GM10248 (cell line): ENCODE measurements around the gene SYT3.

Source experiments
- CTCF ChIA-PET: fragments of 300-600 bp; sonication (Branson Sonifier 250); formaldehyde crosslinking; extraction: SDS; loops from one replicate; lab custom pipeline; 2021; ENCODE audit warnings: antibody characterized with exemption; lab: Yijun Ruan, JAX
- POLR2A ChIA-PET: fragments of 350-650 bp; sonication (Branson Sonifier 250); formaldehyde crosslinking; extraction: SDS; loops from one replicate; lab custom pipeline; 2020; ENCODE audit warnings: antibody characterized with exemption; lab: Yijun Ruan, JAX
- DNase-seq: peaks from one replicate; pipeline ENCODE4 v3.0.0; 2012; ENCODE audit errors: extremely low spot score
- CTCF ChIP-seq: IDR thresholded peaks from 2 replicates; pipeline ENCODE4 v1.5.1; 2012; ENCODE audit warnings: mild to moderate bottlenecking, low read depth; ENCODE audit errors: extremely low read depth, missing control alignments, control extremely low read depth

The SYT3 gene

GRCh38 chr19:50638600-50638999 lies 1.1 kb downstream of the SYT3 start:
- no peak for DNase-seq
- POLR2A ChIA-PET, result no interaction called here
- no peak for TF ChIP-seq CTCF
- CTCF ChIA-PET, result no interaction called here

GRCh38 chr19:50636317-50637085 lies 3.2 kb downstream of the SYT3 start:
- CTCF ChIA-PET, result no interaction called here
- POLR2A ChIA-PET, result no interaction called here
- TF ChIP-seq CTCF, result no peak
- DNase-seq, result no peak

- POLR2A ChIA-PET, result no interaction called here
- CTCF ChIA-PET, result interaction anchor here (1.7 kb wide), 1 partner anchor 36 kb away, joined by 6 read pairs; no protein-coding TSS in a partner anchor
- no peak for DNase-seq
- TF ChIP-seq CTCF, result no peak
These were observed 5.7 kb downstream of the SYT3 start for GRCh38 chr19:50633973-50634372.

- TF ChIP-seq CTCF, result no peak
- no peak for DNase-seq
- CTCF ChIA-PET, result interaction anchor here (1.7 kb wide), 1 partner anchor 37 kb away, joined by 6 read pairs; no protein-coding TSS in a partner anchor
- POLR2A ChIA-PET, result no interaction called here
These were observed 6.3 kb downstream of the SYT3 start for GRCh38 chr19:50633359-50633758.

GRCh38 chr19:50632151-50632835 lies 7.4 kb downstream of the SYT3 start:
- no peak for TF ChIP-seq CTCF
- POLR2A ChIA-PET, result no interaction called here
- CTCF ChIA-PET, result no interaction called here
- no peak for DNase-seq

GRCh38 chr19:50629801-50630200 lies 9.9 kb downstream of the SYT3 start:
- no peak for DNase-seq
- CTCF ChIA-PET, result interaction anchor here (1.1 kb wide), 1 partner anchor 73 kb away, joined by 5 read pairs; no protein-coding TSS in a partner anchor
- TF ChIP-seq CTCF, result no peak
- POLR2A ChIA-PET, result no interaction called here
